ENCODE results near the gene FKBP2. TPM values are rescaled to one million over a fixed set of nuclear protein-coding genes. Genes with fewer than 3 reads are reported as not detected.
A peak's percentile ranks its signal among the peaks of the same experiment; 100 is the strongest.

Gene FKBP2
- polyA plus RNA-seq, 3 donors = 105 to 176 (median 137) TPM

DNA sequence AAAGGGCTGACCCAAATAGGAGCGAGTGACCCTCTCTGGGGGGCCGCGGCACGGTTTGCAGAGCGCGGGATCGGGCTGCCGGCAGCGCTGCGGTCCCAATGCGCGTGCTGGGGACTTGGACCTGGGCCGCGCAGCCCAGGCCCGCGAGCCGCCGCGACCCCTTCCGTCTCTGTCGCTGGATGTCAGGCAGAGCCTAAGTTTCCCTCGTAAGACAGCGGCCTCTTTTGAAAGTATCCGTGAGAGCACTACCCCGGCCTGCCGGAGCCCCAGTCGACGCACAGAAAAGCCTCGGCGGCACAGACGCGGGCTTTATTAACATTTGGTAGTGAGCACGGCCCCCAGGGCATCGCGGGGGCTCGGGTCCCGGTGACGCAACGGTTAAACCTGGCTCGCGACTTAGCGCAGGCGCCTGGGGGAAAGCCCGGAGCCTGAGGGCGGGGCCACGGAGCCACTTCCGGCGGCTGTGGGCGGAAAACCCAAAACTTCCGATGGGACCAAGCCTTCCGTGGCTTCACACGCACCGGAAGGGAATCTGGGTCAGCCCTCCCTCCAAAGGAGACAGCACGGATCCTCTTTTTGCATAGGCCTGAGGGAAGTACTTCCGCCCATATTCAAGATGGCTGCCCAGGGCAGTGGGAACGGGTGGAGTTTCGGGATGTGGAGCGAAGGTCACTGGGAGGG, 28.8 kb downstream of the FKBP2 start:
- WGBS, 3 donors = 0 to 1% (median 0%) methylated on average over 57 to 58 of the region's 58 CpGs

DNA sequence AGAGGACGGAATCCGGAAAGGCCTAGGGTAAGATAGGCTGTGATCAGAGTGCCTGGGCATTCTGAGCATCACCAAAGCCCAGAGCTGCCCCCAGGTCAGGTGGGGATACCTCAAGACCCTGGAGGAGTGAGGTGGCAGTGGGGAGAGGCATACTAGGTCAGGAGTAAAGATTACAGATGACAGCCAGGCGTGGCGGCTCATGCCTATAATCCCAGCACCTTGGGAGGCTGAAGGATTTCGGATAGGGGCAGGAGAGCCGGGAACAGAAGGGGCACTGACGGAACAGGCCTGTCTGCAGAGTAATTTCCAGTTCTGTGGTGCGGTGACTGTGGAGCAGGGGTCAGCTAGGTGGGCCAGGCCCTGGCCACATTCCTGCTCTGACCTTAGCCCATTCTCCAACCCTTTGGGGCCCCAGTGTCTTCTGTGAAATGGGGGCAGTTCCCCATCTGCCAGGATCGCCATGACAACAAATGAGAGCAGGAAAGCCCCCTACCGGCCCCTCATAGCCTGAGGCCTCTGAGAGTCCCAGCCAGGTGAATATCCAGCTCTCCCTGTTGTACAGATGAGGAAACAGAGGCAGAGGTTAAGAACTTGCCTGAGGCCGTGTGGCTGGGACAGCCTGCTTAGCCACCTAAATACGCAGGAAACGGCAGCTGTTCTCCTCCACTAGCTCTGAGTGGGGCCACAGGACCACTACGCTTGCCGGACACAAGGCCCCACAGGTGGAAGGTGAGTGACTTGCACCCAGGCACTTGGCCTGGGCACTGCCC, 34.3 kb downstream of the FKBP2 start:
- WGBS, 3 donors = 89 to 94% (median 91%) methylated on average over 15 of the region's 15 CpGs
- no peak overlapping the region for H3K27ac ChIP-seq (ENCODE audit: low read depth, low read length)

More for the DNA sequence above, 28.8 kb downstream of the FKBP2 start:
- H3K27ac ChIP-seq (ENCODE audit: low read depth, low read length) = peak overlapping the region; percentile 76

DNA sequence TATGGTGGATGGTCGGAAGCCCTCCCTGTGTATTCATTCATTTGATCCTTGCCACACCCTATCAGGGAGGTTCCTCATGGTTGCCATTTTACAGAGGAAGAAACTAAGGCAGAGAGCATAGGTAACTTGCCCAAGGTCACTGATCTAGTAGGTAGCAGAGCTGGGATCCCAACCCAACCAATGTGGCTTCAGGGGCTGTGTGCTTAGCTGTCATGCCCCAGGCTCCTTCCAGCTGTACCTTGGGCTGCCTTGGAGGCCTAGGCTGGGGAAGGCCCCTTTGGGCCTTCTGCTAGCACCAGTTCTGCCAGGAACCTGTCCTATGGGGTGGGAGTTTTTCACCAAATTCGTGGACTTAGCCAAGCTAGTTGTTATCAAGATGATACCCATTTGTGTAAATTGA, 34.9 kb downstream of the FKBP2 start:
- no peak overlapping the region for H3K27ac ChIP-seq (ENCODE audit: low read depth, low read length)
- 79 to 86% (median 84%) methylated on average over 2 of the region's 2 CpGs for WGBS, 3 donors

DNA sequence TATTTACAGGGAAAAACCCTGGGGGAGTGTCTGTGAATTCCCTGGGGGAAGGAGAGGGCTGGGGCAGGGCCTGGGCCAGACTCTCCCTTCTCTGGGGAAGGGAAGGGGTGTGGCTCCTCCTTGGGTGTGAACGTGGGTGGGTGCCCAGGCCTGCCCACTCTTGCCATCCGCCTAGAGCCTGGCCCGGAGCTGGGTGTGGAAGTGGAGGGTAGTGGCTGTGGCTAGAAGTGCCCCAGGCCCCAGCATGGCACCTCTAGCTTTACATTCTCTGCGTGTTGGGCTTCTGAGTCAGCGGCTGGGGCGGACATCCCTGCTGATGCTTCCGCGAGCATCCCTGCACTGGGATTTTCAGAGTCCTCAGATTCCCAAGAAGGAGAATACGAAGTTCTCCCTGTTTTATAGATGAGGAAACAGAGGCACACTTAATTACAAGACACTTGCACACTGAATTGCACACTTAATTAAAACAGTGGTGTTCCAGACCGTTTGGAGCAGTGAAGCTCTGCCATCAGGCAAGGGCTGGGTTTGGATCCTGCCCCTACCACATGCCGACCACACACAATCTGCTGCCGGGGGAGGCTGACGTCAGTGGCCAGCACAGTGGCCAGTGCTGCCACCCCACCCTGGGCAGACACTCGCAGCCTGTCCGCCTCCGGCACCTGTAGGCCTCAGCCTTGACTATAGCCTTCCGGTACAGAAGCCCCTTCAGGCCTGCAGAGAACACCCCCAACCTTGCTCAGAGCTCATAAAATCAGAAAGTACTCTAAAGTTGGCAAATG, 35.9 kb downstream of the FKBP2 start:
- H3K27ac ChIP-seq (ENCODE audit: low read depth, low read length) = no peak overlapping the region
- WGBS, 3 donors = 76 to 89% (median 81%) methylated on average over 17 of the region's 17 CpGs

DNA sequence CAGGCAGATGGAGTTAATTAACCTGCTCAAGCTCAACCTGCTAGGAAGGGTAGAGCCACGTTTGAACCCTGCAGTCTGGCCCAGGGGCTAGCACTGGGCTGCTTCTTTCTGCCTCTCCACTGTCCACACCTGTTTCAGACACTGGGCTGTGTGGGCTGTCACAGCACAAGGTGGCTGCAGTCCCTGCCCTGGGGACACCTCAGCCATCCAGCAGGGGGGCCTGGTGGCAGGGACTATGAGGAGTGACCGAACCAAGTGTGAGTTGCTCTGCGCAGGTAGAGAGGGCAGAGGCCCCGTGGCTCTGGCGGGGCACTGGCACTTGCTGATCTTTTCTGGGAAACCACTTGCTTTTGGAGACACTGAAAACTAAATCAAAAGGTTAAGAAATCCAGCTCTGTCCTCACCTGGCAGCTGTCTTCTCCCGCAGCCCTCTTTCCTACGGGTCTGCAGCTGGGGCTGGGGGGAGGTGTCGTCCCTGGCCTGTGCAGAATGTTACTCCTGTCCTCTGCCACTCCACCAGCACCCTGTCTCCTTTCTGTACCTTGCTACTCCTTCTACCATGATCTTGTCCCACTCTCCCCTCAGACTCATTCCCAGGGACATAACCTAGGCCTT, 37.8 kb downstream of the FKBP2 start:
- WGBS, 3 donors = 85 to 95% (median 88%) methylated on average over 8 of the region's 8 CpGs
- H3K27ac ChIP-seq (ENCODE audit: low read depth, low read length) = no peak overlapping the region

DNA sequence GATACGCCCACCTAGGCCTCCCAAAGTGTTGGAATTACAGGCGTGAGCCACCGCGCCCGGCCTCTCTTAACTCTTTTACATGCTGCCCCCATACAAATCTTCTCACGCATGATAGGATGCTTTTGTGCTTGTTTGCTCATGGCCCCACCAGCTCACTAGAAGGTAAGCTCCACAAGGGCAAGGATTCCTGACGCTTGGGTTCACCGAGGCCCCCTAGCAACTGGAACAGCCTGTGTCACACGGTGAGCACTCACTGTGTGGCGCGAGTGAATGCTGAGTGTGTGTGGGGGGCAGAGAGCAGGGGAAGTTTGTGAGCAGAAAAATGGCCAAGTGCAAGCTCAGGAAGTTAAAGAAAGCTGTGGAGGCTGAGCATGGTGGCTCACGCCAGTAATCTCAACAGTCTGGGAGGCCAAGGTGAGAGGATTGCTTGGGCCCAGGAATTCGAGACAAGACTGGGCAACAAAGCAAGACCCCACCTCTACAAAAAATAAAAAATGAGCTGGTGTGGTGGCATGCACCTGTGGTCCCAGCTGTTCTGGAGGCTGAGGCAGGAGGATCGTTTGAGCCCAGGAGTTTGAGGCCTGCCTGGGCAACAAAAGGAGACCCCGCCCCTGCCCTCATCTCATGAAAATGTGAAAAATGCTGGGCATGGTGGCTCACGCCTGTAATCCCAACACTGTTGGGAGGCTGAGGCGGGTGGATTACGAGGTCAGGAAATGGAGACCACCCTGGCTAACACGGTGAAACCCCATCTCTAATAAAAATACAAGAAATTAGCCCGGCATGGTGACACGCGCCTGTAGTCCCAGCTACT, 41.3 kb downstream of the FKBP2 start:
- H3K27ac ChIP-seq (ENCODE audit: low read depth, low read length) = no peak overlapping the region
- WGBS, 3 donors = 95 to 96% (median 96%) methylated on average over 22 of the region's 22 CpGs

DNA sequence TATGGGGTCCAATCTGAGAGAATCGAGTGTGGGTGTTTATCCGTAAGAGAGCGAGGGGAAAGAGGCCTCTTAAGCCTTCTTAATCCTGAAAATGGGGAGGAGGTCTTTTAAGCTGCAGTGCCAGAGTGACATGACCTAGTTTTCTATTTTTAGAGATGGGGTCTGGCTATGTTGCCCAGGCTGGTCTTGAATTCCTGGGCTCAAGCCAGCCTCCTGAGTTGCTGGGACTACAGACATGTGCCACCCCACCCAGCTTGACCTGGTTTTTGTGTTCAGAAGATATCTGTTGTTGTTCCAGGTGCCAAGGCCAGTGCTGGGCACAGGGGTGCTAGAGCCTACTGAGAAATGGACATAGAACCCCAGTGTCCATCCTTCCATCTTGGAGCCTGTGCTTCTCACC, 42.2 kb downstream of the FKBP2 start:
- no peak overlapping the region for H3K27ac ChIP-seq (ENCODE audit: low read depth, low read length)

DNA sequence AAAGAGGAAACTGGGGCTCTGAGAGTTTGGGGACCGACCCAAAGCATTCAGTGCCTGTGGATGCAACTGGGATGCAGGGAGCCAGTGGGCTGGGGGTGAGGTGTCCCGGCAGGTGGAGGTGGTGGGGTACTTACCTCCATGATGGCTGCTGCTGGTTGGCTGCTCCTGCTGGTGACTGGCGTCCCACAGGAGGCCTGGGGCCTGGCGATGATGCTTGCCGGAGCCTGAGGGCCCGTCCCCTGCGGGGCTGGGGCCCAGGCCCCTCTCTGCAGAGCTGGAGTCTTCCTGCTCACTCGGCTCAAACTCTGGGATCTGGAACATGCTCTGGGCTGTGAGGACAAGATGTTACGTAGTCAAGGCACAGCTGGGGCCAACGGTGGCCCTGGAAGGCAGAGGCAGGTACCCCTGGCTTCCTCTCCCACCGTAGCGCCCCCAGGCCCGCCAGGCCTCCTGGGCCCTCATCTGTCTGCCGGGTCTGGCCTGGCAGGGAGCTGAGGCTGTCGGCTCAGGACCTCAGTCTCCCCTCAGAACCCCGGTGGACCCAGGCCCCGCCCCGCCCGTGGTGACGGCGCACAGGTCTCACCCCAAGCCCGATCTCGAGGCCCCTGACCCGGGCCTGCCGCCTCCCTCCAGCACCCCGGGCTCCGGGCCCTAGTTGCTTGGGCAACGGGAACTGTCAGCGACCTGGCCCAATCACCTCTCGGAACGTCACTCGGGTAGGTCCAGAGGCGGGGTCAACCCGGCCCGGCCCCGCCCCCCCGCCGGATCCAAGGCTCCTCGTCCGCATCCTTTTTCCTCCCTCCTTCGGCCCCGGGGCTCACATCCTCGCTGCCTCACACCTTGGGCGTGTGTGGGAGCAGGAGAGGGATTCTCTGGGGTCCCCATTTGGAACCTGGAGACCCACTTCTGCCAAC, 43.4 kb downstream of the FKBP2 start, which contains the start of gene BAD:
Gene BAD (minus strand): TSS at position 618 of the 914 bp plus-strand sequence. CDS start 297 bp downstream, at position 321.
- 2 to 3% (median 2%) methylated on average over 35 to 44 of the region's 44 CpGs for WGBS, 3 donors
- H3K27ac ChIP-seq (ENCODE audit: low read depth, low read length) = peak within 1 kb of the TSS; percentile 56

More for the DNA sequence above, 42.2 kb downstream of the FKBP2 start:
- 91 to 92% (median 91%) methylated on average over 3 of the region's 3 CpGs for WGBS, 3 donors

DNA sequence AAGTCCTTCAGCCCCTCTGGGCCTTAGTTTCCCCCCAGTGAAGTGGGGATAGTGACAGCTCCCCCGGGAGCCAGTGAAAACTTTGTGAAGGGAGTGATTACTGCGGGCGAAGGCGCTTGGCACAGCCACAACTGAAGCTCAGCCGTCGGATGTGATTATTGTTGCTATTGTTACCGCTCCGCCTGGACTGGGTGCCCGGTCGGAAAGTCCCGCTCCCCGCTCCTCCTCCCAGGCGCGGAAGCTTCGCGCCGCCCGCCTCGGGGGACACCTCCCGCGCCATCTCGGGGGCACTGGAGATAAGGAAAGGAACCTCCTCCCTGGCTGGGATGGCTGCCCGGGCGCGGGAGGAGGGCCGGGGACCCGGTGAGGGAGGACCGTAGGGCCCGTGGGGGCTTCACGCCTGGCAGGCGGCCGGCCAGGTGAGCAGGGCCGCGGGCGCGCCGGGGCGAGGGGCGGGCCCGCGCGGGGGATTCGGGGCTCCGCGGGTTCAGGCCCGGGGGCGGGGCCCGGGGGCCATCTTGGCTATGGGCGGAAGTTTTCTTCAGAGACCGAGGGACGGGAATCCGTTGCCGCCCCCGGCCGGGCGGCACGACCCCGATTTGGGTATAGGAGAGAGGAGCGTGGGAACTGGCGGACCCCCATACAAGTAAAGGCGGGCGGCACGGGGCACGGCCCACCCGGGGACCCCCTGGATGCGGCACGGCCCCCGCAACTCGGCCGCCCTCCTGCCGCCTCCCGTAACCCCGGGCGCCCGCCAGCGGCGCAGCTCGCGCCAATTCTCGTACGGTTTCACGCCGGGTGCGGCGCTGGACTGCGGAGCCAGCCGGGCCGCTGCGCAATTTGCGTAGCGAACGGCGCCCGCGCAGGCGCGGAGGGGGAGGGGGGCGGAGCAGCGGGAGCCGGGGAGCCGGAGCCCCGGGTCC, 44.3 kb downstream of the FKBP2 start, which contains the start of gene GPR137:
Gene GPR137 (plus strand): TSS at position 887 of the 923 bp plus-strand sequence. CDS start 677 bp downstream, outside the sequence.
- WGBS, 3 donors = 0 to 1% (median 0%) methylated on average over 70 to 102 of the region's 102 CpGs
- peak within 1 kb of the TSS; percentile 56 for H3K27ac ChIP-seq (ENCODE audit: low read depth, low read length)

DNA sequence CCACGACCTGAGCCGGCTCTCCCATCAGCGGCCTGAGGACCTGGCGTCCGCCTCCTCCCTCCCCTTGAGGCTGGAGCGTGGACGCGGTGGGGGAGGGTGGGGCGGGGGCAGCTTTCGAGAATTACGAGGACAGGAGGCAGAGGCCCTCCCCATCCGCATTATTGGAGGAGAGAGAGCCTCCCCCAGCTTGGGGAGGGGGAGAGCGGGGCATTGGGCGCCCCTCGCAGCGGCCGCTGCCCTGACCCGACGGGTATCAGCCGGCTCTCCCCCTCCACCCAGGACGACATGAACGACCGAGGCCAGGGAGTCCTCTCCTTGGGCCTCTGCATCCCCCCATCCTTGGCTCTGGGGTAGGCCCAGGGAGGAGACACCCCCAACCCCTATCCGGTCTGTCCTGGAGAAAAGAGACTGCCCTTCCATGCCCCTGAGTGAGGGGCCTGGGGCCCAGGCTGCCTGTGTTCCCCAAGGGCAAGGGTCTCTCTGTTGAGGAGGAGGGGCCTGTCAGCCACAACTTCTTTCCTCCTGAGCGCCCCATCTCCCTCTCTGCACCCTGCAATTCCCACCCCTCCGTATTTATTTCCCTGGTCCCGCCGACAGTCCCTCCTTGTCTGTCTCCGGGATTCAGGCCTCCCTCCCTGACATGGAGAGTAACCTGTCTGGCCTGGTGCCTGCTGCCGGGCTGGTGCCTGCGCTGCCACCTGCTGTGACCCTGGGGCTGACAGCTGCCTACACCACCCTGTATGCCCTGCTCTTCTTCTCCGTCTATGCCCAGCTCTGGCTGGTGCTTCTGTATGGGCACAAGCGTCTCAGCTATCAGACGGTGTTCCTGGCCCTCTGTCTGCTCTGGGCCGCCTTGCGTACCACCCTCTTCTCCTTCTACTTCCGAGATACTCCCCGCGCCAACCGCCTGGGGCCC, 45.2 kb downstream of the FKBP2 start:
- 27 to 32% (median 28%) methylated on average over 33 to 40 of the region's 40 CpGs for WGBS, 3 donors
- H3K27ac ChIP-seq (ENCODE audit: low read depth, low read length) = no peak overlapping the region

DNA sequence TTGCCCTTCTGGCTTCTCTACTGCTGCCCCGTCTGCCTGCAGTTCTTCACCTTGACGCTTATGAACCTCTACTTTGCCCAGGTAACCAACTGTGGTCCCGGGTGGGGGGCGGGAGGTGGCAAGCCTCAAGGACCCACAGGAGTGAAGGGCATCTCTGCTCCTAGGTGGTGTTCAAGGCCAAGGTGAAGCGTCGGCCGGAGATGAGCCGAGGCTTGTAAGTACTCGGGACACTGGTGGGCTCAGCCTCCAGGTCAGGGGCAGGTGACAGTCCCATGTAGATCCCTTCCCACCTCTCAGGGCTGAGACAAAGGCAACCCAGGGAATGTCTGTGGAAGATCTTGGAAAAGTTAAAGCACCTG, 45.9 kb downstream of the FKBP2 start:
- WGBS, 3 donors = 76 to 92% (median 89%) methylated on average over 9 of the region's 9 CpGs
- no peak overlapping the region for H3K27ac ChIP-seq (ENCODE audit: low read depth, low read length)

DNA sequence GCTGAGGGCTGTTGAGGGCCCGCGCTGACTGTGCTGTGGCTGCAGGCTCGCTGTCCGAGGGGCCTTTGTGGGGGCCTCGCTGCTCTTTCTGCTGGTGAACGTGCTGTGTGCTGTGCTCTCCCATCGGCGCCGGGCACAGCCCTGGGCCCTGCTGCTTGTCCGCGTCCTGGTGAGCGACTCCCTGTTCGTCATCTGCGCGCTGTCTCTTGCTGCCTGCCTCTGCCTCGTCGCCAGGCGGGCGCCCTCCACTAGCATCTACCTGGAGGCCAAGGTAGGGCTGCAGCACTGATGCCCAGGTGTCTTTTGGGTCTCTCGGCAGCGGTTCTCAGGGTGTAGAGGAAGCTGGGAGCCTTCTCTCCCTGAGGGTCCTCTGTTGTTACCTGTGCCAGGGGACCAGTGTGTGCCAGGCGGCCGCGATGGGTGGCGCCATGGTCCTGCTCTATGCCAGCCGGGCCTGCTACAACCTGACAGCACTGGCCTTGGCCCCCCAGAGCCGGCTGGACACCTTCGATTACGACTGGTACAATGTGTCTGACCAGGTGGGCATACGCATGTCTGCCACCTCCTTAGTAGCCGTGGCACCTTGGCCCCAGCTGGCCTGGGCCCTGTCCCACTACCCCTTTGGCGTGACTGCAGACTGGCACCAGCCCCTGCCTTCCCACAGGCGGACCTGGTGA, 46.9 kb downstream of the FKBP2 start:
- WGBS, 3 donors = 94 to 95% (median 95%) methylated on average over 33 of the region's 33 CpGs
- H3K27ac ChIP-seq (ENCODE audit: low read depth, low read length) = no peak overlapping the region

DNA sequence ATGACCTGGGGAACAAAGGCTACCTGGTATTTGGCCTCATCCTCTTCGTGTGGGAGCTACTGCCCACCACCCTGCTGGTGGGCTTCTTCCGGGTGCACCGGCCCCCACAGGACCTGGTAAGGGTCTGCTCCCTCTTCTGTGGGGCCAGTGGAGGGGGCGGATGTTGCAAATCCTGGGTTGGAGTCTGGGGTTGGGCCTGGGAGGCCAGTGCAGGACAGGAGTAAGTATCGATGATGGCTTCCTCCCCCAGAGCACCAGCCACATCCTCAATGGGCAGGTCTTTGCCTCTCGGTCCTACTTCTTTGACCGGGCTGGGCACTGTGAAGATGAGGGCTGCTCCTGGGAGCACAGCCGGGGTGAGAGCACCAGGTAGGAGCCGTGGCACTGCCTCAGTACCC, 47.5 kb downstream of the FKBP2 start:
- 87 to 92% (median 92%) methylated on average over 9 of the region's 9 CpGs for WGBS, 3 donors
- H3K27ac ChIP-seq (ENCODE audit: low read depth, low read length) = no peak overlapping the region

DNA sequence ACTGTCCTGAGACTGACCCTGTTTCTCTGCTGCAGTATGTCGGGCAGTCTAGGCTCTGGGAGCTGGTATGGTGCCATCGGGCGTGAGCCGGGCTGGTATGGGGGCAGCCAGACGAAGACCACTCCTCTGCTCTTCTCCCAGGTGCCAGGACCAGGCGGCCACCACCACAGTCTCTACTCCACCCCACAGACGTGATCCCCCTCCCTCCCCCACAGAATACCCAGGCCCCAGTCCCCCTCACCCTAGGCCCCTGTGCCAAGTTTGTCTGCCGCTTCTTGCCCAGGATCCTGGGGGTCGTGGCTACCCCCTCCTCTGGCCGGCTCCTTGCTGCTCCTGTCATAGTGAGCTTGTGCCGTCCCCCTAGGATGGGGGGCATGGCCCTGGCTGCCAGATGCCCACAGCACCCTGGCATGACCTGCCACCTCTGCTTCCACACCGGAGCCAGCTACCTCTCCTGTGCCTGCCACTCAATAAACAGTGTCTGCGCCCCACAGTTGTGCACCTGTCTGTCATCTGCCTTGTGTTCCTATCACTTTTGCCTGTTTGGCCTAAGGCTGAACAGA, 48.2 kb downstream of the FKBP2 start:
- 93 to 96% (median 95%) methylated on average over 13 of the region's 13 CpGs for WGBS, 3 donors
- H3K27ac ChIP-seq (ENCODE audit: low read depth, low read length) = no peak overlapping the region
